ENCODE data around the gene TMEM86A. TPM values are rescaled to one million over a fixed set of nuclear protein-coding genes. Genes with fewer than 3 reads are reported as not detected.
A peak's percentile ranks its signal among the peaks of the same experiment; 100 is the strongest.

The TMEM86A gene
- total RNA-seq, 4 donors from 2014 or later = 0.53 to 4.4 (median 1.9) TPM; not detected in 1

- H3K9me3 ChIP-seq = no peaks in the 10 kb centered on the region
- H3K27ac ChIP-seq = peak overlapping the region; percentile 10 to 64 (median 41)
- peak overlapping the region; percentile 49 to 67 (median 59) for H3K4me3 ChIP-seq
- TF ChIP-seq POLR2A (IDR thresholded peaks at IDR 0.05) (no peak), CTCF (IDR thresholded peaks at IDR 0.05) (peak; percentile 58 to 89 (median 78))
- H3K4me1 ChIP-seq = peaks cover 0 to 4% (median 2%) of the 10 kb centered on the region in 4 donors
- H3K27me3 ChIP-seq = no peaks in the 10 kb centered on the region
- H3K36me3 ChIP-seq = no peaks in the 10 kb centered on the region
- peak; percentile 45 to 77 (median 66) for DNase-seq
These were observed 23.1 kb downstream of the TMEM86A start for GRCh38 chr11:18721561-18722292.

- no peak for TF ChIP-seq POLR2A (IDR thresholded peaks at IDR 0.05)
- no peak for TF ChIP-seq CTCF (IDR thresholded peaks at IDR 0.05)
- Histone ChIP-seq H3K4me1 (peaks cover 0 to 4% (median 2%) of the 10 kb centered on the region in 4 donors), H3K4me3 (peak overlapping the region in 3 of 4 donors; percentile 55 to 67 (median 63)), H3K27ac (no peak overlapping the region), H3K27me3 (no peaks in the 10 kb centered on the region), H3K9me3 (no peaks in the 10 kb centered on the region), H3K36me3 (no peaks in the 10 kb centered on the region)
- no peak for DNase-seq
These were observed 23.7 kb downstream of the TMEM86A start for GRCh38 chr11:18722293-18722637.

- H3K27ac ChIP-seq = no peak overlapping the region
- no peaks in the 10 kb centered on the region for H3K27me3 ChIP-seq
- no peaks in the 10 kb centered on the region for H3K9me3 ChIP-seq
- TF ChIP-seq POLR2A (IDR thresholded peaks at IDR 0.05) (no peak), CTCF (IDR thresholded peaks at IDR 0.05) (no peak)
- H3K4me3 ChIP-seq = no peak overlapping the region
- no peaks in the 10 kb centered on the region for H3K36me3 ChIP-seq
- H3K4me1 ChIP-seq = peaks cover 0 to 4% (median 2%) of the 10 kb centered on the region in 4 donors
- DNase-seq = no peak
These were observed 25.4 kb downstream of the TMEM86A start for GRCh38 chr11:18723991-18724390.

- DNase-seq = no peak
- no peaks in the 10 kb centered on the region for H3K36me3 ChIP-seq
- TF ChIP-seq POLR2A (IDR thresholded peaks at IDR 0.05) = no peak
- TF ChIP-seq CTCF (IDR thresholded peaks at IDR 0.05) = no peak
- H3K4me1 ChIP-seq = peaks cover 0 to 4% (median 2%) of the 10 kb centered on the region in 4 donors
- no peaks in the 10 kb centered on the region for H3K9me3 ChIP-seq
- H3K27me3 ChIP-seq = no peaks in the 10 kb centered on the region
- H3K4me3 ChIP-seq = no peak within 1 kb of the TSS
- H3K27ac ChIP-seq = no peak within 1 kb of the TSS
These were observed 27.5 kb downstream of the TMEM86A start, which contains the start of gene IGSF22 for GRCh38 chr11:18726040-18726439. IGSF22 (minus strand) TSS chr11:18726188; CDS start chr11:18724236, 1,952 bp downstream.

- no peaks in the 10 kb centered on the region for H3K36me3 ChIP-seq
- TF ChIP-seq CTCF (IDR thresholded peaks at IDR 0.05) (peak; percentile 36 to 67 (median 55)), POLR2A (IDR thresholded peaks at IDR 0.05) (no peak)
- H3K27me3 ChIP-seq = no peaks in the 10 kb centered on the region
- DNase-seq = peak in 2 of 3 donors; percentile 34 to 69
- no peak overlapping the region for H3K4me3 ChIP-seq
- H3K4me1 ChIP-seq = peaks cover 0 to 3% (median 0%) of the 10 kb centered on the region in 4 donors
- H3K27ac ChIP-seq = no peak overlapping the region
- H3K9me3 ChIP-seq = no peaks in the 10 kb centered on the region
These were observed 29.1 kb downstream of the TMEM86A start for GRCh38 chr11:18727479-18728236.

Measured in Peyer's patch (tissue), 4 donors.